IPS-18c (cell line): ENCODE results near the gene RPS19BP1.
A peak's percentile ranks its signal among the peaks of the same experiment; 100 is the strongest.

Experiments
- H3K4me3 ChIP-seq: 2 replicates; pipeline ENCODE4 v1.7.0; 2013; ENCODE audit warnings: low read depth, mild to moderate bottlenecking, low read length, moderate library complexity; ENCODE audit not compliant: insufficient read depth
- H3K9me3 ChIP-seq: one replicate; pipeline ENCODE4 v1.6.1; 2013; ENCODE audit warnings: mild to moderate bottlenecking, low read length, moderate library complexity; ENCODE audit not compliant: control insufficient read depth, insufficient read depth

RPS19BP1 gene

GRCh38 chr22:39563571-39564428, 31.3 kb upstream of the RPS19BP1 start:
- Histone ChIP-seq H3K4me3 (no peak overlapping the region), H3K9me3 (no peaks in the 10 kb centered on the region)

GRCh38 chr22:39562839-39563489, 30.4 kb upstream of the RPS19BP1 start:
- Histone ChIP-seq H3K4me3 (no peak overlapping the region), H3K9me3 (no peaks in the 10 kb centered on the region)

GRCh38 chr22:39560127-39560526, 27.6 kb upstream of the RPS19BP1 start:
- no peak overlapping the region for H3K4me3 ChIP-seq
- H3K9me3 ChIP-seq = no peaks in the 10 kb centered on the region

- H3K9me3 ChIP-seq = no peaks in the 10 kb centered on the region
- no peak overlapping the region for H3K4me3 ChIP-seq
These were observed 27.0 kb upstream of the RPS19BP1 start for GRCh38 chr22:39559456-39560105.

GRCh38 chr22:39558950-39559349, 26.4 kb upstream of the RPS19BP1 start:
- Histone ChIP-seq H3K9me3 (no peaks in the 10 kb centered on the region), H3K4me3 (no peak overlapping the region)

GRCh38 chr22:39558254-39558727, 25.7 kb upstream of the RPS19BP1 start:
- Histone ChIP-seq H3K4me3 (no peak overlapping the region), H3K9me3 (no peaks in the 10 kb centered on the region)

- no peaks in the 10 kb centered on the region for H3K9me3 ChIP-seq
- peak overlapping the region; percentile 34 for H3K4me3 ChIP-seq
These were observed 24.7 kb upstream of the RPS19BP1 start for GRCh38 chr22:39556970-39557841.

- no peaks in the 10 kb centered on the region for H3K9me3 ChIP-seq
- H3K4me3 ChIP-seq = no peak overlapping the region
These were observed 21.6 kb upstream of the RPS19BP1 start for GRCh38 chr22:39554151-39554550.

- no peak overlapping the region for H3K4me3 ChIP-seq
- no peaks in the 10 kb centered on the region for H3K9me3 ChIP-seq
These were observed 20.9 kb upstream of the RPS19BP1 start for GRCh38 chr22:39553429-39553828.

GRCh38 chr22:39547587-39547947, 15.0 kb upstream of the RPS19BP1 start:
- no peaks in the 10 kb centered on the region for H3K9me3 ChIP-seq
- no peak overlapping the region for H3K4me3 ChIP-seq

- Histone ChIP-seq H3K4me3 (no peak overlapping the region), H3K9me3 (no peaks in the 10 kb centered on the region)
These were observed 14.5 kb upstream of the RPS19BP1 start for GRCh38 chr22:39546889-39547586.

- Histone ChIP-seq H3K9me3 (no peaks in the 10 kb centered on the region), H3K4me3 (no peak overlapping the region)
These were observed 13.1 kb upstream of the RPS19BP1 start for GRCh38 chr22:39545386-39546365.

- Histone ChIP-seq H3K9me3 (no peaks in the 10 kb centered on the region), H3K4me3 (no peak overlapping the region)
These were observed 10.5 kb upstream of the RPS19BP1 start for GRCh38 chr22:39543095-39543494.

- Histone ChIP-seq H3K4me3 (no peak overlapping the region), H3K9me3 (no peaks in the 10 kb centered on the region)
These were observed 5.4 kb upstream of the RPS19BP1 start for GRCh38 chr22:39537975-39538374.

GRCh38 chr22:39536711-39537110, 4.2 kb upstream of the RPS19BP1 start:
- Histone ChIP-seq H3K9me3 (no peaks in the 10 kb centered on the region), H3K4me3 (no peak overlapping the region)
